GM19438 (cell line): ENCODE results near the gene IQSEC1.

Source experiments
- ATAC-seq: cut with Tn5 transposase; IDR thresholded peaks from one replicate; pipeline ENCODE4 v1.9.1; 2021; ENCODE audit warnings: low read depth; ENCODE audit not compliant: unreplicated experiment

IQSEC1 gene

DNA sequence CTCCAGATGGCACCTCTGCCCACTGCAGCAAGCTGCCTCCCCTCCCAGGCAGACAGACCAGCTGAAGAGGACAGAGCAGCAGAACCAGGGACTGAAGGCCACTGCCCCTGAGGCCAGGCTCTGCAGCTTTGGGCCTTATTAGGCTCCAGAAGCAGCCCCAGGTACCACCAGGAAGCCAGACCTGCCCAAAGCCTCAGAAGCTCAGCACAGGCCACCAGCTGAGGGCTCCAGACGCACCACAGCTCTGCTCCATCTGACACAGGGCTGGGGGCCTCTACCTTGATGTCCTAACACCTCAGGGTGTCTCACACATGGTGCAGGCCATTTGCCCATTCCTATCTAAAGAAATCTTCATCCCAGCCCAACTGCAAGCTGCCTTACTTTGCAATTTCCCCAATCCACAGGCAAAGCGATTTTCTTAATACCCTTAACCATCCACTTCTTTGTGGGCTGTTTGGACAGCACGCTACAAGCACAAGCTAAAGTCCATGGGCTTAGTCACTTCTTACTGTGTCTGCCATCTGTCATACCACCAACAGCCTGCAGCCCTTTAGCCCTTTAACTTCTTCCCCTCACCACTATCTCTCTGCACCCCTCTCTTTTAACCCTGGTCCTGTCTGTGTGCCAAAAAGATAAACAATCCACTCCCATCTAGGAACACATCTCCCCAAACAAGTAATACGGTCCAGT is 112.1 kb downstream of the IQSEC1 start:
- ATAC-seq, result no peak

DNA sequence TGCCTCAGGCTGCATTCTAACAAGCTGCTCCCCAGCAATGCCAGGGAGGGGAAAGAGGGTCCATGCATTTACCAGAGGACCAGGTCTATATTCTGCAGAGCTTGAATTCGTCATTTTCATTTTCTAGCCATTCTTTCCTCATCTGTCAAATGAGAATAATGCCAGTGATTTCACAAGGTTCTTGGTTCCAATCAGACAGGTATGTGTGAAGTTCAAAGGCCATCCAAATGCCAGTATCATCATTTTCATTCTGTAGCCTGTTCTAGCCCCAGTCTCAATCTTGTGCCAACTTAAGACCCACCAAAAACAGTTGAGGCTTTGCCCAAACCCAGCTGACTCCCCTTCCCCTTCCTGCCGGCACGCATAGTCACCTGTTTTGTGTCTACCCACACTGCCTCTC is 112.7 kb downstream of the IQSEC1 start:
- ATAC-seq, result no peak

DNA sequence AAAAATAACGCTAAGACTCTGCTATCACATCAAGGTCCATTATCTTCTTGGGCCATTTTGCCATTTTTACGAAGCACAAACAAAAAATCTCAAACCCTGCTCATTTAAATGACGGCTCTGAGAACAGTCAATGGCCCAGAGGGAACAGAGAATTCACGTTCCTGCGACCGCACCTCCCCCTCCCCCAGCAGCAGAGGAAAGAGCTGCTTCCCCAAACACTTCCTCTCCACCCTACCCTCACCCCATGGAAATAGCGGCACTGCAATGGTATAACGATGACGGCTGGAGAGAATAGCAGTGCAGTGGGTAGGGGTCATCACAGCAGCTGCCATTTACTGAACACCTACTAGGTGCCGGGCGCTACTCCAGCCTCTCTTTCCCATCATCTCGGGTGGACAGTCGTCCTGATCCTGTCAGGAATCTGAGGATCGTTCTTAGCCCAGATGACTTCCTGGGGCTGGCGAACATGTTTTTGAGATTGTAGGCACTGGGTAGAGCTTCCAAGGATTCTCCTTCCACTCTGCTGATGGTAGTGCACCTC is 113.3 kb downstream of the IQSEC1 start:
- ATAC-seq, result no peak

DNA sequence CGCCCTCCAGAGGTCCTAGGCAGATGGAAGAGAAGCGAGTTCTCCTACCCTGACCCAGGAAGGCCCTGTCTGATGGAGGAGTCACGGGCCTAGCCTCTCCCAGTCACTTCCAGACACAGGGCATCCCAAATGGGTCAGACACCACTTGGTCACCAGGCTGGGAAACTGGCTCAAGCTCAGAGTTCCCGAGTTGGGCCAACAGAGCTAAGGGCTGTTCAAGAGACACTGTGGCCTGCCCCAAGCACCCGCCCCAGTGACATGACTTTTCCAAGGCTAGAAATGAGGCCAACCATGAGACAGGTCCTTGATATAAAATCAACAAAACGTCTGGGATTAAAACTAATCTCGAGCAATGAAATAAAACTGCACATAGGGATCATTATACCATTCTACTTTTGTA is 113.8 kb downstream of the IQSEC1 start:
- no peak for ATAC-seq

DNA sequence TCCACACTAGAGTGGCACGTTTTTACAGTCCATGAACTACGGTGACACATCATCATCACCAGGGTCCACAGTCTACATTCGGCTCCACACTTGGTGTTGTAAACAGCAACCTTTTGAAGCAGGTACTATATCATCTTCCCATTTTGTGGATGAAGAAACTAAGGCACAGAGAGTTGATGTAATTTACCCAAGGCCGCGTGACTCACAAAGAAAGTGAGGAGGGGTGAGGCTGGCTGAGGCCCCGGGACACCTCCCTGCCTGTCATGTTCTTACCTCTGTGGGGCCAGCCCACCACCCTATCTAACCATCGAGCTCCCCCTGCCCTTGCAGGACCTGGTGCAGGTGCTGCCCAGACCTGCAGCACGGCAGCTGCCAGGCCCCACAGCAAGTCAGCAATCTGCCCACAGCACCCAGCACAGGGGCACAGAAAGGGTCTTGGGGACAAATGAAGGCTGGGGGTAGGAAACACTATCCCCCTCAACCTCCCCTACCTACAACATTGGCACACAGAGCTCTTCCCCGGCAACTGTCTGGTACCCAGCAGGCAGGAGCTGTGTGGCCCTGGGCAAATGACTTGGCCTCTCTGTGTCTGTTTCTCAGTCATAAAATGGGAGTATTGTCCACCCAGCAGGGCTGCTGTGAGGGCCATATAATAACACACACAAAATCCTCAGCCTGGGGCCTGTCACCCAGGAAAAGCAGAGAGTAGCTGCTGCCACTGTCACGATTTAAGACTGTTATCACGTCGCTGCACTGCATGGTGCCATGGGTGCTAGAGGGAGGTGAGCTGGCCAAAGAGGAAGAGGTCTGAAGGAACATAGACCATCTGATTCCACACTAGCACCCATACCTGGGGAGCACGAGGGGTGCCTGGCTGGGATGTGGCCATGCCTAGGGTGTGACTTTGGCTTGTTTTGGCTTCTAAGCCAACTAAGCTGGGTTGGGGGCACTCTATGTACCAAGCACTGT is 115.1 kb downstream of the IQSEC1 start:
- ATAC-seq, result no peak

DNA sequence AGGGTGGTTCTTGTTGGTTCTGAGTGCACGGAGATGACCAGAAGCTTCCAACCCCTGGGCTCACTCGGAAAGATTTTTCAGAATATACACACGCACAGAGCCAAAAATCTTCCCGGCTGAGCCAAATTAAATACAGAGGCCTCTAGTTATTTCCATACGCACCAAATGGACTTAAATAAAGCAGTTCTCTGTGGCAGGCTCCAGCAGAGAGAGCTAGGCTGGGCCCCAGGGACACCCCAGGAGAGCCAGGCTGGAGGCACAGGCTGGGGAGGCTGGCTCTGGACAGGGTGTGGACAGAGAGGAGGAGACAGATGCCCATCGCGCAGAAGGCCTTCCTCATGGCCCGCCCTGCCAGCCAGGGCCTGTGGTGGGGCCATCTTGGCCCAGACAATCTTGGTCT is 115.9 kb downstream of the IQSEC1 start:
- ATAC-seq, result no peak

DNA sequence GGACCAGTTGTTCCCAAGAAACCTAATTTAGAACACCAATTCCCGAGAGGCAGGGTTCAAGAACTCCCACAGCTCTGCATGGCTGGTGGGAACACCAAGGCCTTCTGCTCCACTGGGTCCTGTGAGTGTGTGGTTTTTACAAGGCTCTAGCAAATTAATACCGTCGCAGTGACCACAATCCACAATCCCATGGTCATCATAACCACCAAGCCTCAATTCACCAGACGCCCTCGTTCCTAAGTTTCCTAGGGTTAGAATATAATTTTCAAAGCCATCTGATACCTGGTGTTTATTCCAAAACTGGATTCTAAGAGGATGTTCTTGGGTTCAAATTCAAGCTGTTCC is 116.9 kb downstream of the IQSEC1 start:
- no peak for ATAC-seq

DNA sequence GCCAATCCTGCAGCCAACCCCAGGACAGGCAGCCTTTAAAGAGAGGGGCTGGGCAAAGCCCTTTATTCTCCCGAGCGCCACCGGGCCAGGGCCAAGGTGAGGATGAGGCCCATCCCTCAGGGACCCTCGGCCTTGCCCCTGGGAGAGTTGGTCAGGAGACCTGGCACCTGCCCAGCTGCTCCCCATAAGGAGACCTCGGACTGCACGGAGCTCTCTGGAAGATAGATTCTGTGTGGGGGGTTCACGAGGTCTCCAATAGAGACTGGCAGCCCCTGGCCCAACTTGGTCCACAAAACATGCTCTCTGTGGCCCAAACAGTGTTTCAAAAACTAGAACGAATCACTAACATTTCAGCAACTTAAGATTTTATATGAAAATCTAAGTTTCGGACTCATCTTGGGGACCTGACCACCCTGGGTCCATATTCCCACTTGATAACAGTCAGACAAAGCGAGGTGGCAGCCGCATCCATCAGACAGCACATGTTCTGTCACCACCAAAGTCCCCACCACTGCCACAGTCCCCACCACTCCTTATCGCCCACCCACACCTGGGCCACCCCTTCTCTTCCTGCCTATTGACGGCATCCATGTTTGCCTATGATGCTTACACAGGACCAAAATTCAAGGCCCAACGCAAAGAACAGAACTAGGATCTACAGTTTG is 117.4 kb downstream of the IQSEC1 start:
- no peak for ATAC-seq

DNA sequence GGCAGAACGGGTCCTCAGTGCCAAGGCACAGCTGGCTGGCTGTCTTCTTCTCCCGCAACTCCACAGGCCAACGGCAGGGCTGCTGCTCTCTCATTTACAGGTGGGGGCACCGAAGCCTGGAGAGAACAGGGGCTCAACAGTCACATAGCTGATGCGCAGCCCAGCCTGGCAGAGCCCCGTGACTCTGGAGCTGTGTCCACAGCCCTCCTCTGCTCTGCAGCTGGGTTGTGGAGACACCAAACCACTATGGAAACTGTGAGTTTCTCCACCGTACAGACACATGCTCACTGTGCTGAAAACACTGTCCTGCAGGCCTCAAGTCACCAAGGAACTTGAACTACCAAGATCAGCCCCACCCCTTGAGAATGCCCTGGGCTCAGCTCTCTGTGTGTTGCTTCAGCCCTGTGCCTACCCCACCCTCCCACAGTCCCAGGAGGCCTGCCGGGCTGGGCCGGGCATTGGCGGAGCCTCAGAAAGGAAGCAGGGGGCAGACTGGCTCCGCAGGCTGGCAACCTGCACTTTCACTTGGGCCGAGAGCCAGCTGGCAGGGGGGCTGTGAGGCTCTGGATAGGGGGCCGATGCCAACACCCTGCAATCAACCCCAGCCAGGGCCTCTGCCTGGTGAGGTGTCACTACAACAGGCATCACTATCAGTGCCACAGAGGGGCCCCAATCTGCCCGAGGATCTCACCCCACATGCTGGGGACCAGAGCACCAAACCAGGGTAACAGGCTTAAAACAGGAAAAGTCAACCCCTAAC is 118.2 kb downstream of the IQSEC1 start:
- peak; percentile 57 for ATAC-seq

DNA sequence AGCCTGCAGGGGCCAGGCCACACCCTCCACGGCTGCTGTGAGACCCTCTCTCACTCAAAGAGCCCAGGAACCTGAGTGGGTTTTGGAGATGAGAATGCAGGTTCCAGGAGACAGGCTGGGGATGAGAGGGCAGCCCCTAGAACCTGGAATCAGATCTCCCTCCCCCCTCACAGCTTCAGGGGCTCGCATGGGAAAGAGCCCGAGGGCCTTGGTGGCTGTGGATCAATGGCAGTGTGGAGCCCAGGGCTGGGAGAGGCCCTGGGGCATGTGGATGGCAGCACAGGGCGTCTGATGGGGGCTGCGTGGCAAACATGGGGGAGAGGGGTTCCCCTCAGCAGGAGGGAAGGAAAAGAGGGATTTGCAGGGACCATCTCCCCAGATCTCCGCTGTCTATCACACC is 119.0 kb downstream of the IQSEC1 start:
- ATAC-seq, result no peak

DNA sequence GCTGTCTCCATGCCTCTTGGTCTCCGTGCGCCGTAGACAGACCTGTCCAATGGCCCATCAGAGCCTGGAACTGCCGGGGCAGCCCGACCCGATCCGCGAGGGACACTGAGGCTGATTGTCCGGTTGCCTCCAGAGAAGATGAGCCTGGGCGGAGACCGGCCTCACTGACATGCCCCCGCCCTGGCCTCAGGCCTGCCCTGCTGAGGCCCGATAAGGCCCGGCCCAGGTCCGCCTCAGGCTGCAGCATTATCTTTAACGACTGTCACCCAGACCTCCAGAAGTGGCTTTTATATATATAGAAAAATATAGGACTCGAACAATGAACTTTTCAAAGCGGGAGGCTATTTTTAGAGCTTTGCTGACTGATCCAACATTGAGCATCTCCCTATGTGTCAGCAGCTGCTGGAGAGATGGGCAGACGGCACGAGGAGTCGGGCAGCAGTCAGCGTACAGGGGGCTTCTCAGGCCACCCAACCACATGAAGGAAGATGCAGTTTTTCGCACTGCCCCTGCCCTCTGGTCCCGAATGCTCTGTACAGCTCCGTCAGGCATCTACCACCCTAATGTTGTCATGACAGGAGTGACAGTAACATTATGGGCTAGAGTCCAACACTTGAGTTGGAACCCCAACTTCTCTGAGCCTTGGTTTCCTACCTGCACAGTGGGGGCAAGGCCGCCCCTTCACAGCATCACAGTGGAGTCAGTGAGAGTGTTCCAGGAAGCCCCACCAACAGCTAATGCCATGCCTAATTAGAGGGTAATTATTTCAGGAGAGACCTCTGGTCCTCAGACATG is 119.8 kb downstream of the IQSEC1 start:
- no peak for ATAC-seq

DNA sequence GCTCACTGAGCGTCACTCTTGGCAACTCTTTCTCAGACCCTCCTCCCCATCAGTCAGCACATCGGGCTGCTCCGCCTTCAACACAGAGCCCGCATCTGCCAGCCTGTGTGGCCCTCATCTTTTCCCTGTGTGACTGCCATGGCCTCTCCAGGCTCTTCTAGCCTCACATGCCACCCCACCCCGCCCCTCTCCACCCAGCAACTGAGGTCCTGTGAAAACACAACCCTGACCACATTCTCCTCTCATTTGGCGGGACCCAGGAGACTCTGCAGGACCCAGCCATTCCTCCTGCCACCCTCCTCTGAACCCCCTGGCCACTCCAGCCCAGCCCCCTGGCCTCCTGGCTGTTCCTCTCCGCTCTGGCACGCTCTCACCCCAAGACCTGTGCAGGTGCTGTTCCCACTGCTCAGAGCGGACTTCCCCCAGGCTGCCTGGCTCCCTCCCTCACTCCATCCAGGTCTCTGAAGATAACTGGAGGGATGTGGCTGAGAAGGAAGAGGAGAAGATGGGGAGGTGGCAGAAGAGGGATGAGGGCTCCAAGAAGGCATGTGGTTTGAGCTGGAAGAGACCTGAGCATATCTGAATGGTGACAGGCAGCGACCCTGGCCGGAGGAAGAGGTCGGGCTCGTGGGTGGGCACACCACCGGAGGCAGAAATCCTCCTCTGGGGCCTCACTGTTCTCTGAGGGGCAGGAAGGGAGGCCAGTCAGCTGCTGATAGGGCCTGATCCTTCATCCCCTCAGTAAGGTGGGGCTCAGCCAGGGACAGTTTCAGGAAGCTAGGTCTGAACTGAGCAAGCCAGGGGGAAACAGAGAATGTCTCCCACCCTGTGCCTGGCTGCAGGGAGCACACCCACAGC is 120.7 kb downstream of the IQSEC1 start:
- no peak for ATAC-seq

DNA sequence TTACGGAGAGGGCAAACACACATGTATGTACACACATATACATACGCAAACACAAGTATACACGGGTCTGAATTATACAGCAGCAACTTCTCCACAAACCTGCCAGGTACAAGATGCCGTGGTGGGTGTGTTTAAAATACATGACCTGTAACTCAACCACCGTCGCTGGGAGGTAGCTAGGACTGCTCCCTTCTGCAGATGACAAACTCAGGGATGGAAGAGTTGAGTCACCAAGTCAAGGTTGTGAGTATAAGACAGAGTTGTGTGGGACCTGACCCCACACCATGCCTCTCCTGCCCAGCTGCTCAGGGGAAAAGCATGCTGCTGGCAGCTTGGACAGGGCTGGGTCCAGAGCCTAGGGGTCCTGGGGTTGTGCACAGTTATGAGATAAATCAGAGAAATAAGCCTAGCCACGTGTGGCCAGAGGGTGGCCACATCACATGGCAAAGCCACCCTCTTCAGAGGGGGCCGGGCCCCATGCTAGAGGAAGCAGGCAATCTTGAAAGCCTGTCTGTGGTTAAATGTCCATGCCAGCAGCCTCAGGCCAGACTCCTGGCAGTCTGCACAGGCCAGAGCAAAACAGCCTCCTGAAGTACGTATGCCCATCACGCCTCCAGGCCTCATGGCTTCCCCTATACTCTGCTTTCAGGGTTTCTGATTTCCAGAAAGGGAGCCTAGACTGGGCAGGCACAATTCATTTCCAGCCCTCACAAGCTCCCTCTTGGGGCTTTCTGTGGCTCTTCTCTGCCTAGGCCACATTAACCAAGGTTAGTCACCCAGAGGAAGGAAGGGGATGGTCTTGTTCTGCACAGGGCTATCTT is 124.1 kb downstream of the IQSEC1 start:
- peak; percentile 69 for ATAC-seq

DNA sequence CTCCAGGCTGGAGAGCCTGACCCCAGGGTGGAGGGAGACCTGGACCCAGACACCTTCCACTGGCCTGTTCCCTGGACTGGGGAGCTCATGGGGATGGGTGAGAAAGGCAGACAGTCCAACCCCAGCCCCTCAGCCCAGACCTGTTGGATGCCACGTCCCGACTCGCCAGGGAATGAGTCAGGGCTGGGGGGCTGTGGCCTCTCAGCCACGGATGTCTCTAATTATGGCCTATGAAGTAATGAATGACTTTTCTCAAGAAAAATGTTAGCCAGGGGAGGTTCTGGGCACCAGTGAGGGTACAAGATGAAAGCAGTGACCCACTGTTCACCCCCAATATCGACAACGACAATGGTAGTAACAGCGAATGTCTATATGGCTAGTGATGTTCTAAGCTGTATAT is 124.9 kb downstream of the IQSEC1 start:
- no peak for ATAC-seq

DNA sequence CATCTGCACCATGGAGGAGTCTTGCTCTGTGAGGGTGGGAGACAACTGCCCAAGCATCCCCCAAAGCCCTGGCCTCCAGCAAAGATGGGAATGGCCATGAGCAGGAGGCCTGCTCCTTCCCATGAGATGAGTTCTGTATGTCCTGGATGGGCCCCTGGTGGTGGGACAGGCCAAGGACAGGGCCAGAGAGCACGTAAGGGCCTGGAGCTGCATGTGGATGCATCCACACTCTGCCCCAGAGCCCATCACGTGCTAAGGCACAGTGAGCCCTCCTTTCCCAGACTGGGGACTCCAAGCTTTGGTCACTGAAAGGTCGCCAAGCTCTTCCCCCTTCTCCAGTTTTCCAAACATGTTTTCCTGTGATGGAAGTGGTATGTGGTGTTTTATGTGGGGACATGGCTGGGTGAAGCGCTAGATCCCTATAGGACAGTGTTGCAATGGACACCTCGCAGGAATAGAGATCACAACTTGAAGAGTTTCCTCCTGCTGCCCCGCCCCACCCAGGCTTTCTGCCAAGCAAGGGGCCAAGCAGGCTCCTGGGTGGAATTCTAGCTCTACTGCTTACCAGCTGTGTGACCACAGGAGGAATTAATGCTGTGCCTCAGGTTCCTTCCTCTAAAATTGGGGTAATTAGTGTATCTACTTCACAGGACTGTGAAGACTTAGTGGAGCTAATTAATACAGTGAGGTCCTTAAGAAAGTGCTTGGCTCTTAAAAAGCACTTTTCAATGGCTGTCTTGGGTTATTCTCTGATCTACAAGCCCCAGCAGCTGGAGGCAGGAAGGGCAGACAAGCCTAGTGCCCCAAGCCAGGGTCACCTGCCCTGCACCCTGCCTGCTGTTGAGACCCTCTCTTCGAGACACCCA is 125.5 kb downstream of the IQSEC1 start:
- ATAC-seq, result no peak

DNA sequence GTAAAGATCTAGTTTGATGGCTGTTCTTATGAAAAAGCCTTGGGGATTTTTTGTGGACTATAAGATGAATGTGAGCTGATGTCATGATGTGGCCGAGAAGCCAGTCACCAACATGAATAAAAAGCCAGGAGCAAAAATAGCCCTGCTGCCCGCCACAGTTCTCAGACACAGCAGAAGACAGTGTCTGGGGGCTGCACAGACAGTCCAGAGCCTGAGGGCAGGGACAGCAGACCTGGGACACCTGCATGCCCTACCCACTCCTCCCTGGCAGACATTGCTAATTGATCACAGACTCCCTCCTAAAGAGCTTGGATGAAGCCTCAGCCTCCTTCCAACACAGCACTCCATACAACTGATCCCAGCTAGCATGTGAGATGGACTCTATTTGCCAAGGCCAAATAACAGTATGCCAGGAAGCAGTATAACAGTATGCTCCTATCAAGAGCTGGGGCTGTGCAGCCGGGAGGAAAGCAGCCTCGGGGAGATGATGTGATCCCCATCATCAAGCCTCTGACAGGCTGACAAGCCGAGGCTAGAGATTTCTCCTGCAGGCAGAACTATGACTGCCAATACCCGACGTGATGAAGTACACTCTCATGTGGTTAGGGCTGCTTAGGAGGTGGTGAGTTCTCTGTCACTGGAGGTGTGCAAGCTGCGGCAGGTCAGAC is 126.4 kb downstream of the IQSEC1 start:
- no peak for ATAC-seq
